SKM-1 treated with dmso at 0.1 percent for 144 hours (cell line): ENCODE measurements around the gene MAGI3.
"Not testable (repeated sequence)": the region's sequence is repeated elsewhere in the genome, so short reads cannot be mapped to it uniquely, and the experiment has no call there.

ENCODE experiments used
- DNase-seq: peaks from one replicate; lab custom pipeline; 2025; ENCODE audit not compliant: unreplicated experiment; lab: John Stamatoyannopoulos, UW

Gene MAGI3

DNA sequence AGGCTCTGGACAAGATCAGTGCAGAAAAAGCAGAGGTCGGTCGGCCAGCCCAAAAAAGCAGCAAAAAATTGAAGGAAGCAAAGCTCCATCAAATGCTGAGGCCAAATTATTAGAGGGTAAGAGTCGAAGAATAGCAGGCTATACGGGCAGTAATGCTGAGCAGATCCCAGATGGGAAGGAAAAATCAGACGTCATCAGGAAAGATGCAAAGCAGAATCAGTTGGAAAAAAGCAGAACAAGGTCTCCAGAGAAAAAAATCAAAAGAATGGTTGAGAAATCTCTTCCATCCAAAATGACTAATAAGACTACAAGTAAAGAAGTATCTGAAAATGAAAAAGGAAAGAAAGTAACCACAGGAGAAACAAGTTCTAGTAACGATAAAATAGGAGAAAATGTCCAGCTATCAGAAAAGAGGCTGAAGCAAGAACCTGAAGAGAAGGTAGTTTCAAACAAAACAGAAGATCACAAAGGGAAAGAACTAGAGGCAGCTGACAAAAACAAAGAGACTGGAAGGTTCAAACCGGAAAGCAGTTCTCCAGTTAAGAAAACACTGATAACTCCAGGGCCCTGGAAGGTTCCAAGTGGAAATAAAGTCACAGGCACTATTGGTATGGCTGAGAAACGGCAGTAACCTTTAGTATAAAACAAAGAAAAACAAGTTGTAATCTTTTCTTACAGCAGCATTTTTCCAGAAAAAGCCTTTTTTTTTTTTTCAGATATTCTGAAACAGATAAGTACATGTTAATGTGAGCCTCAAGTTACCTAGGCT lies 293.3 kb downstream of the MAGI3 start:
- DNase-seq, result no peak

DNA sequence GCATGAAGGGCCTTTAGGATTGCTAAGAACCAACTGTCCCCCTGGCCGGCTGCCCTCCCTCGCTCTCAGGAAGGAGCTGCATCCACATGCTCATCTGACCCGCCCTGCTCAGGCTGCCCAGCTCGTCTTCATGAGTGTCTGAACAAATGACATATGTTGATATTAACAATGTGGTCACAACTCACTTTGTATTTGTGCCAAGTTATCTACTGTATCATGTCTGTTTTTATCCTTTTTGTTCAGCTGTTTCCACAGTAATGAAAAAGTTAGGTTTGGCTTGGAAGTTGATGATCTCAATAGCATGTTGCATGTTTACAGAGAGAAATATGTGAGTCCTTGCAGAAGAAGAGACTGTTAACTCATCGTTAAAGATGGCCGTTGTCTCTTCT lies 293.8 kb downstream of the MAGI3 start:
- no peak for DNase-seq

DNA sequence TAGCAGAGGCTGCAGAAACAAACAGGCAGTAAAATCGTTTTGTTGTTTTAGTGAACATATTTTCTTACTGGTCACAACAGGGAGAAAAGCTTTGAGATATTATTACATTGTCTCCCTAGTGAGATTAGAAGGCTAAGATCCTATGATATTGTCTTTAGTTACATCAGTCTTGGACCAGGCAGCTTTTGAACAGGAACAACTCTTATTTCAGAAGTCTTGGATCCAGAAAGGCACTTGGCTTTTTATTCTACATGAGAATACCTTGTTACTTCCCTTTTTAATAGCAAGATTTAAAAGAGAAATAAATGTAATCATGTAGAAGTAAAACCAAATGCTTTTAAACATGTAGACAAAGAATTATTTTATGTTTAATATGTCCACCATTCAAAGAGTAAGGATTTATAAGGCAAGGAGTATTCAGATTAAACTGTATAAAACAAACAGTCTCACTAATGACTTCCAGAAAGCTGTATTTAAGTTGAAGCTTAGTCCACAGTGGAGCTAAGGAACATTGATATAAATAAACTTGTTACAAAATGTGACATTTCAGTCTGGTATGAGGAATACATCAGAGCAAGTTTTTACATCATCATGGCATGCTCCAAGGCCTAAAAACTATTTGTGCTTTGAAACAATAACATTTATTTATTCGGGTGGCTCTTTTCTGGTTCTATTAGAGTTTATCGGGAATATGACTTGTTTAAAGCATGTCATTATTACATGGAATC lies 296.7 kb downstream of the MAGI3 start:
- DNase-seq, result no peak

DNA sequence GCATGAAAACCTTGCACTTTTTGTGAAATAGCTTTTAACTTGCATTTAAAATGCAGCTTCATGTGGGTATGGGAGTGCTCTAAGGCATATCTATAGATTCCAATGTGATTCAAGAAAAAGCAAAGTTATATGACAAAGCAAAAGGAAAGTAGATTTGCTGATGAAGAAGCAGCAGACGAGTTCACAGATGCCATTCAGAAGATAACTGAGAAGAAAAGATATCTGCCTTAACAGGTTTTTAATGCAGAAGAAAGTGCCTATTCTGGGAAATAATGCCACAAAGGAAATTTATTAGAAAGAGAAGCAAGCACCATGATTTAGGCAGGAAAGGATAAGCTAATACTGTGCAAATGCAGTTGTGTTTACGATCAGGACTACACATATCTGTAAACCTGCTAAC lies 300.9 kb downstream of the MAGI3 start:
- no peak for DNase-seq

DNA sequence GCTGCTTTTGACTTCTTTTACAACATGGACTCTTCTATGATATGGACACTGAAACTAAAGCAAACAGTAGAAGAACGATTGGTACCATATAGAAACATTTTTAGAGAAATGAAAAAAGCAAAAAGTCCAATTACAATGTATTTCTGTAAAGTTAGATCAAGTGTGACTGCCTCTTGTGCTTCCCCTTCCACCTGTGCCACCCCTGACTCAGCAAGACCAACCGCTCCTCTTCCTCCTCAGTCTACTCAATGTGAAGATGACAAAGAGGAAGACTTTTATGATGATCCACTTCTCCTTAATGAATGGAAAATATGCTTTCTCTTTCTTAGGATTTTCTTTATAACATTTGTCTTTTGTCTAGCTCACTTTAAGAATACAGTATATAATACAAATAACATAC lies 302.0 kb downstream of the MAGI3 start:
- no peak for DNase-seq

DNA sequence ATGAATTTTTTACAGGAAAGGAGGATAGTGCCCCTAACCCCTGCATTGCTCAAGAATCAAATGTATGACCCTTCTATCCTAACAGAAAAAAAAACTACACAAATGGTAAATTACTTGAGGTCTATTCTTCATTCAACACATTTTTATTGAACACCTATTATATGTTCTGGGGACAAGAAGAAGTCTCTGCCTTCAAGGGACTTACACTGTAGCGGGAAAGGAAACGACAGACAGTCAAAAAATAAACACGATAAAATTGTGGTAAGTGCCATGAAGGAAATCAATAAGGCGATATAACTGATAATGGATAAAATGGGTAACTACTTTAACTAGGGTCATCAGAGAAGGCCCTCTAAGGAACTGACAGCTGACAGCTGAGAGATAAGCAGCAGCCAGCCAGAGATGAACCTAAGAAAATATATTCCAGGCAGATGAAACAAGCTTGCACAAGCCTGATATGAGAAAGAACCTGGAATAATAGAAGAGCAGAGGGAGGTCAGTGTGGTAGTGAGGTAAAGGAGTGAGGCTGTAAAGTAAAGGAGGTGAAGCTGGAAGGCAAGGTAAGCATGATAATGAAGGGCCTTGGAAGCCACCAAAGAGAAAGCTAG lies 302.6 kb downstream of the MAGI3 start:
- no peak for DNase-seq

DNA sequence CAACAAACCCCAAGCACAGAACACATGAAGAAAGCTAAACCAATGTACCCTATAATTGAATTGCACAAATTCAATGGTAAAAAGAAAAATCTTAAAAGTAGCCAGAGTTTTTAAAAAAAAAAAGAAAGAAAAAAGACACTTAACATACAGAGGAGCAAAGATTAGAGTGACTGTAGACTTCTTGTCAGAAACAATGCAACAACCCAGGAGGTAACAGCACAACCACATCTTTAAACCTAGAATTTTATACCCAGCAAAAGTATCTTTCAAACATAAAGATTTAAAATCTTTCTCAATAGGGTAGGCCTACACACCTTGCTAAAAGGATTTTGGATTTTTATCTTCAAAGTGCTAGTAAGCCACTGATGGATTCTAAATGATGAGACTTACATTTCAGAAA lies 304.6 kb downstream of the MAGI3 start:
- no peak for DNase-seq

DNA sequence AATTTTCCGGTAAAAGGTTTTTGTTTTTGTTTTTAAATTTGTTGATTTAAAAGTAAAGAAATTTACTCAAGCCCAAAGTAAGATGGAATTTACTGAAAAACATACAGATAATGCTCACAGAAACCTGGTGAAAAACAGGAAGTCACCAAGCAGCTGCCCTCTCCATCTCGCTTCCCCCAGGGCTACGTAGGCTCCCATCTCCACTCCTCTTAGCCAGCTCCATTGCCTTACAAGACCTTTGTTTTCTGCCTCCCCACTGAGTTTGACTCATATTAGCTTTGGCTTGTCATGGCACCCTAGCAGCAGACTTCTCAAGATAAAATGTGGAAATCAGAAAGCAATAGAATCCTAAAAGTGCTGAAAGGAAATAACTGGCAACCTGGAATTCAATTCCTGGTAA lies 311.1 kb downstream of the MAGI3 start:
- DNase-seq, result no peak

DNA sequence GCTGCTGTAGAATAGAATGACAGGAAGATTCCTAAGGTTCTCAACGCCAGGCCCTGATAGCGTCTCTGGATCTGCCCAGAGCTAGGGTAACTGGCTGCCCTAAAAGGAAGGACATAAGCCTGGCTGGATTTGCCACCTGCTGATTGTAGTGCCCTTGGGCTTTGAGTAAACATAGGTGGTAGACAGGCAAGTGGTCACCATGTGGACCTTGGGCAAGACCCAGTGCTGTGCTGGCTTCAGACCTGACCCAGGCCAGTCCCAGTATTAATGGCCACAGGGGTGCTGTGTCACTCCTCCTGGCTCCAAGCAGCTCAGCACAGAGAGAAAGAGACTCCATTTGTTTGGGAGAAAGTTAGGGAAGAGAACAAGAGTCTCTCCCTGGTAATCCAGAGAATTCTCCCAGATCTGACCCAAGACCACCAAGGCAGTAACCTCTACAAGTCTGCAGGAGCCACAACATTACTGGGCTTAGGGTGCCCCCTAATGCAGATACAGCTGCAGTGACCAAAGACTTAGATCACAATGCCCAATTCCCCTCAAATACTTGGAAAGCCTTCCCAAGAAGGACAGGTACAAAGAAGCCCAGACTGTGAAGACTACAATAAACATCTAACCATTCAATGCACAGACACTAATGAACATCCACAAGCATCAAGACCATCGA lies 324.4 kb downstream of the MAGI3 start:
- no peak for DNase-seq

DNA sequence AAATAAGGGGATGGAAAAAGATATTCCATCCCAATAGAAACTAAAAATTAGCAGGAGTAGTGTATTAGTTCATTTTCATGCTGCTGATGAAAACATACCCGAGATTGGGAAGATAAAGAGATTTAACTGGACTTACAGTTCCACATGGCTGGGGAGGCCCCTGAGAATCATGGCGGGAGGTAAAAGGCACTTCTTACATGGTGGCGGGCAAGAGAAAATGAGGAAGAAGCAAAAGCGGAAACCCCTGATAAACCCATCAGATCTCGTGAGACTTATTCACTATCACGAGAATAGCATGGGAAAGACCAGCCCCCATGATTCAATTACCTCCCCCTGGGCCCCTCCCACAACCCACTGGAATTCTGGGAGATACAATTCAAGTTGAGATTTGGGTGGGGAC lies 327.2 kb downstream of the MAGI3 start:
- DNase-seq, result not testable (repeated sequence)

DNA sequence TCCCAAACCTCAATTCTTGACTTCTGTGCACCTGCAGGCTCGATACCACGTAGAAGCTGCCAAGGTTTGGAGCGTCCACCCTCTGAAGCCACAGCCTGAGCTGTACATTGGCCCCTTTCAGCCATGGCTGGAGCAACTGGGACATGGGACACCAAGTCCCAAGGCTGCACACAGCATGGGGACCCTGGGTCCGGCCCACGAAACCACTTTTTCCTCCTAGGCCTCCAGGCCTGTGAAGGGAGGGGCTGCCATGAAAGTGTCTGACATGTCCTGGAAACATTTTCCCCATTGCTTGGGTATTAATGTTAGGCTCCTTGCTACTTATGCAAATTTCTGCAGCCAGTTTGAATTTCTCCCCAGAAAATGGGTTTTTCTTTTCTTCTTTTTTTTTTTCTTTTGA lies 328.3 kb downstream of the MAGI3 start:
- DNase-seq, result not testable (repeated sequence)

DNA sequence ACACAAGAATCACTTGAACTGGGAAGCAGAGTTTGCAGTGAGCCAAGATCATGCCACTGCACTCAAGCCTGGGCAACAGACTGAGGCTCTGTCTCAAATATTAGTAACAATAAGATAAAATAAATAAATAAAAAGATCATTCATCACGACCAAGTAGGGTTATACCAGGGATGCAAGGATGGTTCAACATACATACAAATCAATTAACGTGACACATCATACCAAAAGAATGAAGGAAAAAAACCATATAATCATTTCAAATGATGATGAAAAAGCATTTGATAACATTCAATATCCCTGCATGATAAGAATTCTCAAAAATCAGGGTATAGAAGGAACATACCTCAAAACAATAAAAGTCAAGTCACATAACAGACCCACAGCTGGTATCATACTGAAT lies 330.7 kb downstream of the MAGI3 start:
- DNase-seq, result no peak

DNA sequence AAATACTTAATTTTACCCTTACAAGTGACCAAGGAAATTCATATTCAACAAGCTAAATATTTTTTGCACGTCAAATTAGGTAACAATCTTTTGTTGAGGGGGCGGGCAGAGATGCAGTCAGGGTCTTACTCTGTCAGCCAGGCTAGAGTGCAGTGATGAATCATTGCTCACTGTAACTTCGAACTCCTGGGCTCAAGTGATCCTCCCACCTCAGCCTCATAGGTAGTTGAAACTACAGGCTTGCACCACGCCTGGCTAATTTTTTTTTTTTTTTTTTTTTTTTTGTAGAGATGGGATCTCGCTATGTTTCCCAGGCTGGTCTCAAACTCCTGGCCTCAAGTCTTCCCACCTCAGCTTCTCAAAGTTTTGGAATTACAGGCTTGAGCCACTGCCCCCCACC lies 342.5 kb downstream of the MAGI3 start:
- DNase-seq, result no peak

DNA sequence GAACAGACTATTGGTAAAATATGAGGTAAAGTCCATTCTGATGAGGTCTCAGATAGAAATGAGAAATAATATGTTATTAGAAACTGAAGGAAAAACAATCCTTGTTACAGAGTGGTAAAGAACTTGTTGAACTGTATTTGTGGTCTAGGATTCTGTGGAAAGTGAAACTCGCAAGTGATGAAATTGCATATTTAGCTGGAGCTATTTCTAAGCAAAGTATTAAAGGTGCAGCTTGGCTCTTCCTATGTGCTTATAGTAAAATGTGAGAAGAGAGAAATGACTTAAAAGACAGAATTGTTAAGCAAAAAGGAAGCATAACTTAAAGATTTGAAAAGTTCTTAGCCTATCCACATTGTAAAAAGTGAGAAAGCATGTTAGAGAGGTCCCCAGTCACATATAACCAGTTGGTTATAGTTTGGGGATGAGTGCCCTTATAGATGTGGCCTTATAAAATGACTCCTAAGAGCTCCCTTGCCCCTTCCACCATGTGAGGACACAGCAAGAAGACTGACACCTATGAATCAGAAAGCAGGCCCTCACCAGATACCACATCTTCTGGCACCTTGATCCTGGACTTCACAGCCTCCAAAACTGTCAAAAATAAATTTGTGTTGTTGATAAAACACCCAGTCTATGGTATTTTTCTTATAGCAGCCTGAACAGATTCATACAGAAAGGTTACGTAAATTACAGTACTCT lies 344.2 kb downstream of the MAGI3 start:
- no peak for DNase-seq
